ENCODE measurements around the gene FNDC1.
"Not testable (repeated sequence)": the region's sequence is repeated elsewhere in the genome, so short reads cannot be mapped to it uniquely, and the experiment has no call there.

Gene FNDC1

GRCh38 chr6:159262586-159262985 lies 93.4 kb downstream of the FNDC1 start:
- no peak for DNase-seq
- TF ChIP-seq POLR2A (IDR thresholded peaks at IDR 0.05; ENCODE audit: low read length): no peak
- no peak for TF ChIP-seq GATA1 (IDR thresholded peaks at IDR 0.05; ENCODE audit: low read depth, low read length)

- DNase-seq: peak; percentile 7 to 40
- TF ChIP-seq GATA1 (IDR thresholded peaks at IDR 0.05; ENCODE audit: low read depth, low read length) (no peak), POLR2A (IDR thresholded peaks at IDR 0.05; ENCODE audit: low read length) (no peak)
Measured at GRCh38 chr6:159267165-159267564, 98.0 kb downstream of the FNDC1 start.

GRCh38 chr6:159268511-159268910 lies 99.3 kb downstream of the FNDC1 start:
- TF ChIP-seq POLR2A (IDR thresholded peaks at IDR 0.05; ENCODE audit: low read length): no peak
- TF ChIP-seq GATA1 (IDR thresholded peaks at IDR 0.05; ENCODE audit: low read depth, low read length): no peak

GRCh38 chr6:159271257-159271656 lies 102.1 kb downstream of the FNDC1 start:
- no peak for DNase-seq
- TF ChIP-seq GATA1 (IDR thresholded peaks at IDR 0.05; ENCODE audit: low read depth, low read length): no peak
- TF ChIP-seq POLR2A (IDR thresholded peaks at IDR 0.05; ENCODE audit: low read length): no peak

More at GRCh38 chr6:159268511-159268910, 99.3 kb downstream of the FNDC1 start:
- DNase-seq: no peak

- peak in 1 of 2 experiments; percentile 11 for DNase-seq
- TF ChIP-seq POLR2A (IDR thresholded peaks at IDR 0.05; ENCODE audit: low read length) (no peak), GATA1 (IDR thresholded peaks at IDR 0.05; ENCODE audit: low read depth, low read length) (no peak)
Measured at GRCh38 chr6:159278626-159279025, 109.4 kb downstream of the FNDC1 start.

- TF ChIP-seq POLR2A (IDR thresholded peaks at IDR 0.05; ENCODE audit: low read length): no peak
- TF ChIP-seq GATA1 (IDR thresholded peaks at IDR 0.05; ENCODE audit: low read depth, low read length): no peak
- DNase-seq: no peak
Measured at GRCh38 chr6:159279790-159280277, 110.6 kb downstream of the FNDC1 start.

- no peak for TF ChIP-seq POLR2A (IDR thresholded peaks at IDR 0.05; ENCODE audit: low read length)
- no peak for TF ChIP-seq GATA1 (IDR thresholded peaks at IDR 0.05; ENCODE audit: low read depth, low read length)
- no peak for DNase-seq
Measured at GRCh38 chr6:159282421-159282820, 113.2 kb downstream of the FNDC1 start.

- not testable (repeated sequence) for DNase-seq
Measured at GRCh38 chr6:159284661-159285060, 115.5 kb downstream of the FNDC1 start.

- no peak for TF ChIP-seq GATA1 (IDR thresholded peaks at IDR 0.05; ENCODE audit: low read depth, low read length)
- no peak for TF ChIP-seq POLR2A (IDR thresholded peaks at IDR 0.05; ENCODE audit: low read length)
- DNase-seq: no peak
Measured at GRCh38 chr6:159298840-159299239, 129.6 kb downstream of the FNDC1 start.

- DNase-seq: no peak
- TF ChIP-seq GATA1 (IDR thresholded peaks at IDR 0.05; ENCODE audit: low read depth, low read length) (no peak), POLR2A (IDR thresholded peaks at IDR 0.05; ENCODE audit: low read length) (no peak)
Measured at GRCh38 chr6:159299566-159299965, 130.4 kb downstream of the FNDC1 start.

GRCh38 chr6:159301277-159301676 lies 132.1 kb downstream of the FNDC1 start:
- DNase-seq: no peak
- TF ChIP-seq GATA1 (IDR thresholded peaks at IDR 0.05; ENCODE audit: low read depth, low read length) (no peak), POLR2A (IDR thresholded peaks at IDR 0.05; ENCODE audit: low read length) (no peak)

- TF ChIP-seq POLR2A (IDR thresholded peaks at IDR 0.05; ENCODE audit: low read length) (no peak), GATA1 (IDR thresholded peaks at IDR 0.05; ENCODE audit: low read depth, low read length) (no peak)
- DNase-seq: no peak
Measured at GRCh38 chr6:159301810-159302593, 132.8 kb downstream of the FNDC1 start.

GRCh38 chr6:159302594-159302992 lies 133.4 kb downstream of the FNDC1 start:
- DNase-seq: no peak
- TF ChIP-seq POLR2A (IDR thresholded peaks at IDR 0.05; ENCODE audit: low read length) (no peak), GATA1 (IDR thresholded peaks at IDR 0.05; ENCODE audit: low read depth, low read length) (no peak)

GRCh38 chr6:159303159-159303558 lies 134.0 kb downstream of the FNDC1 start:
- no peak for DNase-seq
- TF ChIP-seq POLR2A (IDR thresholded peaks at IDR 0.05; ENCODE audit: low read length): no peak
- no peak for TF ChIP-seq GATA1 (IDR thresholded peaks at IDR 0.05; ENCODE audit: low read depth, low read length)

- TF ChIP-seq POLR2A (IDR thresholded peaks at IDR 0.05; ENCODE audit: low read length): no peak
- no peak for TF ChIP-seq GATA1 (IDR thresholded peaks at IDR 0.05; ENCODE audit: low read depth, low read length)
- DNase-seq: no peak
Measured at GRCh38 chr6:159303784-159304183, 134.6 kb downstream of the FNDC1 start.

Measured in erythroblast (primary cell).